A549 (cell line): ENCODE measurements around the gene PIGV. TPM values are rescaled to one million over a fixed set of nuclear protein-coding genes. Genes with fewer than 3 reads are reported as not detected.
A peak's percentile ranks its signal among the peaks of the same experiment; 100 is the strongest.

Experiments
- ATAC-seq, 2 experiments: fragments of 200-7000 bp in 1 of 2; fragments of >200 bp in 1 of 2; cut with Nextera tagmentation in 1 of 2; cut with Tn5 transposase in 1 of 2; 3 replicates each; pipeline versions ENCODE4 v1.8.0 to v1.9.1; 2018 to 2020; ENCODE audit warnings: mild to moderate bottlenecking in 1 of 2, moderate library complexity in 1 of 2
- CTCF ChIA-PET: fragments of 300-600 bp; sonication (Branson Sonifier 250); formaldehyde crosslinking; extraction: SDS; loops from one replicate; lab custom pipeline; 2021; ENCODE audit warnings: antibody characterized with exemption, inconsistent platforms; lab: Yijun Ruan, JAX
- POLR2A ChIA-PET: fragments of 350-600 bp; formaldehyde crosslinking; extraction: SDS; loops from one replicate; lab custom pipeline; 2021; ENCODE audit warnings: antibody characterized with exemption, inconsistent platforms; lab: Yijun Ruan, JAX
- DNase-seq, 2 experiments: peaks; one replicate each; pipeline versions ENCODE4 v3.0.0 to v3.0.0-alpha.2; 2011 to 2016; ENCODE audit warnings: low read depth in 1 of 2, low spot score in 1 of 2
- FAIRE-seq: peaks from 2 replicates; lab custom pipeline; 2011; peaks lifted over from hg19 to GRCh38; lab: Jason Lieb, UNC
- H3K27ac ChIP-seq, 2 experiments: fragments of >200 bp; sonication (Bioruptor Twin); formaldehyde crosslinking; 3 replicates each; pipeline ENCODE4 v1.5.1; 2016 to 2017
- H3K4me1 ChIP-seq: fragments of >200 bp; sonication (Bioruptor Twin); formaldehyde crosslinking; 3 replicates; pipeline ENCODE4 v1.6.1; 2016
- H3K4me2 ChIP-seq: fragments of >200 bp; sonication (Bioruptor Twin); formaldehyde crosslinking; 3 replicates; pipeline ENCODE4 v1.6.1; 2016
- H3K4me3 ChIP-seq: fragments of >200 bp; sonication (Bioruptor Twin); formaldehyde crosslinking; 3 replicates; pipeline ENCODE4 v1.5.1; 2016
- H3K9me3 ChIP-seq: fragments of >200 bp; sonication (Bioruptor Twin); formaldehyde crosslinking; 3 replicates; pipeline ENCODE4 v1.6.1; 2016
- BCL3 ChIP-seq: fragments of >200 bp; sonication (Bioruptor Twin); formaldehyde crosslinking; IDR thresholded peaks from 3 replicates; pipeline ENCODE4 v1.6.1; 2016
- BHLHE40 ChIP-seq: IDR thresholded peaks from 2 replicates; pipeline ENCODE4 v1.6.1; 2012; ENCODE audit warnings: low read depth, low read length, inconsistent platforms
- CBX8 ChIP-seq: fragments of 200-600 bp; sonication (generic); IDR thresholded peaks from 2 replicates; pipeline ENCODE4 v1.6.1; 2016
- CHD4 ChIP-seq: fragments of 200-600 bp; sonication (generic); IDR thresholded peaks from 2 replicates; pipeline ENCODE4 v1.6.1; 2016; ENCODE audit warnings: antibody characterized with exemption, mild to moderate bottlenecking, borderline replicate concordance
- E2F6 ChIP-seq: IDR thresholded peaks from 2 replicates; pipeline ENCODE4 v1.6.1; 2012; ENCODE audit warnings: low read depth, borderline replicate concordance
- EHF ChIP-seq: fragments of 250-450 bp; sonication (Bioruptor Pico); IDR thresholded peaks from 2 replicates; pipeline ENCODE4 v1.5.0; 2020; ENCODE audit warnings: mild to moderate bottlenecking
- EHMT2 ChIP-seq: fragments of 200-600 bp; sonication (generic); IDR thresholded peaks from 2 replicates; pipeline ENCODE4 v1.6.1; 2016; ENCODE audit warnings: antibody characterized with exemption, low read depth, mild to moderate bottlenecking, moderate library complexity
- EP300 ChIP-seq, 2 experiments: fragments of >200 bp; sonication (Bioruptor Twin); formaldehyde crosslinking; IDR thresholded peaks; 2 replicates in 1 of 2; 3 replicates in 1 of 2; pipeline ENCODE4 v1.6.1; 2016 to 2017
- ESRRA ChIP-seq: fragments of 150-350 bp; IDR thresholded peaks from 2 replicates; pipeline ENCODE4 v1.6.1; 2014; ENCODE audit warnings: mild to moderate bottlenecking, low read length, borderline replicate concordance
- FOSB ChIP-seq: fragments of 250-450 bp; sonication (Bioruptor Pico); IDR thresholded peaks from 2 replicates; pipeline ENCODE4 v1.5.0; 2020; ENCODE audit warnings: mild to moderate bottlenecking, moderate library complexity
- HDAC2 ChIP-seq: fragments of 200-600 bp; sonication (generic); IDR thresholded peaks from 2 replicates; pipeline ENCODE4 v1.6.1; 2016
- HES2 ChIP-seq: fragments of >200 bp; sonication (Bioruptor Twin); formaldehyde crosslinking; IDR thresholded peaks from 2 replicates; pipeline ENCODE4 v1.6.1; 2016
- HMGXB4 ChIP-seq: fragments of 250-450 bp; sonication (Bioruptor Pico); IDR thresholded peaks from 2 replicates; pipeline ENCODE4 v1.5.0; 2021; ENCODE audit warnings: mild to moderate bottlenecking, moderate library complexity, borderline replicate concordance
- HOXB5 ChIP-seq: fragments of 250-450 bp; sonication (Bioruptor Pico); IDR thresholded peaks from 2 replicates; pipeline ENCODE4 v1.5.0; 2020; ENCODE audit warnings: mild to moderate bottlenecking, moderate library complexity
- JUN ChIP-seq, 2 experiments: fragments of >200 bp; sonication (Bioruptor Twin); formaldehyde crosslinking; IDR thresholded peaks; 2 replicates in 1 of 2; 3 replicates in 1 of 2; pipeline ENCODE4 v1.6.1; 2016 to 2017
- KDM1A ChIP-seq: fragments of 200-600 bp; sonication (generic); IDR thresholded peaks from 2 replicates; pipeline ENCODE4 v1.6.1; 2016; ENCODE audit warnings: low read depth, mild to moderate bottlenecking
- KDM5A ChIP-seq: fragments of 200-600 bp; sonication (generic); IDR thresholded peaks from 2 replicates; pipeline ENCODE4 v1.6.1; 2016; ENCODE audit warnings: antibody characterized with exemption, mild to moderate bottlenecking
- MAFK ChIP-seq: fragments of 450-650 bp; IDR thresholded peaks from 2 replicates; pipeline ENCODE4 v1.6.1; 2014; ENCODE audit not compliant: partially characterized antibody
- MAZ ChIP-seq: fragments of 150-350 bp; IDR thresholded peaks from 2 replicates; pipeline ENCODE4 v1.6.1; 2014; ENCODE audit warnings: antibody characterized with exemption, low read depth, low read length, borderline replicate concordance
- NFE2L2 ChIP-seq: fragments of 150-350 bp; conservative IDR thresholded peaks from 2 replicates; pipeline ENCODE4 v1.6.1; 2014; ENCODE audit warnings: low read length
- NPAS2 ChIP-seq: fragments of 250-450 bp; sonication (Bioruptor Pico); IDR thresholded peaks from 2 replicates; pipeline ENCODE4 v1.8.0; 2022; ENCODE audit warnings: mild to moderate bottlenecking, moderate library complexity, borderline replicate concordance
- PBX3 ChIP-seq: IDR thresholded peaks from 2 replicates; pipeline ENCODE4 v1.6.1; 2012
- POLR2A ChIP-seq: IDR thresholded peaks from 2 replicates; pipeline ENCODE4 v1.6.1; 2012; ENCODE audit warnings: mild to moderate bottlenecking, low read length
- RFX5 ChIP-seq: fragments of 450-650 bp; IDR thresholded peaks from 2 replicates; pipeline ENCODE4 v1.7.1; 2014; ENCODE audit warnings: antibody characterized with exemption, mild to moderate bottlenecking, moderate library complexity
- RNF2 ChIP-seq: fragments of 200-600 bp; sonication (generic); IDR thresholded peaks from 2 replicates; pipeline ENCODE4 v1.6.1; 2016; ENCODE audit warnings: low read depth, mild to moderate bottlenecking, antibody characterized with exemption, moderate library complexity, borderline replicate concordance
- SMC3 ChIP-seq: fragments of >200 bp; sonication (Bioruptor Twin); formaldehyde crosslinking; IDR thresholded peaks from 3 replicates; pipeline ENCODE4 v1.6.1; 2018; ENCODE audit warnings: inconsistent platforms
- USF2 ChIP-seq: fragments of 450-650 bp; IDR thresholded peaks from 2 replicates; pipeline ENCODE4 v1.6.1; 2014; ENCODE audit warnings: antibody characterized with exemption
- WGBS: methylation state at CpG from one replicate; pipeline ENCODE4 v1.1.6; 2017; ENCODE audit errors: missing lambda C conversion rate; 5-methylcytosine and 5-hydroxymethylcytosine counted together
- polyA plus RNA-seq, 4 experiments: library from polyadenylated mRNA; depleted of rRNA in 3 of 4; stranded (reverse); fragments of >200 nt; fragmentation: RNase III in 1 of 4; extraction: RNeasy Plus Mini Kit Qiagen cat#74134 plus additional on column Dnase treatment in 1 of 4; gene quantifications; 2 replicates in 3 of 4; 3 replicates in 1 of 4; pipeline ENCODE4 v1.2.3, GENCODE V29; 2011 to 2017

PIGV gene
- polyA plus RNA-seq, 2 of the 4 experiments (the other 2 are of a cell fraction) = 7.0 to 16.2 TPM

- TF ChIP-seq E2F6 = no peak
- no peak for TF ChIP-seq HMGXB4 (CRISPR knock-in tag)
- no peak for TF ChIP-seq BHLHE40
- TF ChIP-seq CHD4 = no peak
- TF ChIP-seq KDM5A = no peak
- no peak for TF ChIP-seq EHMT2
- no peak for TF ChIP-seq EHF (CRISPR knock-in tag)
- TF ChIP-seq EP300 (IDR thresholded peaks at IDR 0.05) = no peak
- no peak for TF ChIP-seq NFE2L2
- TF ChIP-seq BCL3 = no peak
- TF ChIP-seq RFX5 = no peak
- TF ChIP-seq SMC3 = no peak
- TF ChIP-seq ESRRA = no peak
- WGBS = 77% methylated on average over 4 of the region's 4 CpGs
- H3K4me3 ChIP-seq = no peak overlapping the region
- POLR2A ChIA-PET = no interaction called here
- DNase-seq (no peak), FAIRE-seq (no peak), ATAC-seq (peak; percentile 30 to 58; a peak in 3 of 6 replicates)
- H3K27ac ChIP-seq = no peak overlapping the region
- CTCF ChIA-PET = interaction anchor here (1.2 to 3.7 kb wide), 2 partner anchors 10 to 11 kb away, joined by 4 to 17 read pairs; no protein-coding TSS in a partner anchor
- peaks cover 7% of the 10 kb centered on the region for H3K4me1 ChIP-seq
- no peaks in the 10 kb centered on the region for H3K9me3 ChIP-seq
- H3K4me2 ChIP-seq = peak overlapping the region; percentile 21; the same call in 1 of the 3 replicates
Measured at GRCh38 chr1:26820784-26821269, 33.1 kb downstream of the PIGV start.

- no peak overlapping the region for H3K4me2 ChIP-seq
Measured at GRCh38 chr1:26822737-26823395, 35.1 kb downstream of the PIGV start.

GRCh38 chr1:26824731-26825130 lies 37.0 kb downstream of the PIGV start:
- no peak for ATAC-seq
- no peak for TF ChIP-seq JUN (IDR thresholded peaks at IDR 0.05)
- TF ChIP-seq KDM1A = no peak
- TF ChIP-seq RNF2 = no peak
- no peak for TF ChIP-seq HDAC2
- TF ChIP-seq HOXB5 (CRISPR knock-in tag) = no peak
- no peak for TF ChIP-seq E2F6
- TF ChIP-seq PBX3 = no peak
- TF ChIP-seq USF2 = no peak
- Histone ChIP-seq H3K4me1 (peaks cover 24% of the 10 kb centered on the region), H3K4me2 (no peak overlapping the region), H3K27ac (peak overlapping the region in 1 of 2 experiments; percentile 13; a peak in 1 of 6 replicates), H3K9me3 (no peaks in the 10 kb centered on the region), H3K4me3 (no peak overlapping the region)
- WGBS = 92% methylated on average over 3 of the region's 3 CpGs
- no peak for DNase-seq
- CTCF ChIA-PET = interaction anchor here (1.0 kb wide), 1 partner anchor 23 kb away, joined by 3 read pairs; no protein-coding TSS in a partner anchor
- POLR2A ChIA-PET = no interaction called here
- no peak for FAIRE-seq

More at GRCh38 chr1:26822737-26823395, 35.1 kb downstream of the PIGV start:
- CTCF ChIA-PET = no interaction called here
- peaks cover 13% of the 10 kb centered on the region for H3K4me1 ChIP-seq
- no peaks in the 10 kb centered on the region for H3K9me3 ChIP-seq
- no peak overlapping the region for H3K27ac ChIP-seq
- ATAC-seq (no peak), FAIRE-seq (no peak), DNase-seq (no peak)
- POLR2A ChIA-PET = no interaction called here
- no peak overlapping the region for H3K4me3 ChIP-seq
- no peak for TF ChIP-seq FOSB (CRISPR knock-in tag)
- no peak for TF ChIP-seq KDM1A
- no peak for TF ChIP-seq MAFK
- no peak for TF ChIP-seq HES2
- no peak for TF ChIP-seq NPAS2 (CRISPR knock-in tag)
- no peak for TF ChIP-seq MAZ
- no peak for TF ChIP-seq CBX8
- TF ChIP-seq POLR2A = no peak
- WGBS = 88% methylated on average over 4 of the region's 4 CpGs
